Endometrium (tissue), 2 donors: ENCODE results near the gene MUC6.

ENCODE experiments used
- FAIRE-seq: peaks from 2 replicates; lab custom pipeline; 2012; peaks lifted over from hg19 to GRCh38; lab: Jason Lieb, UNC
- donor health status: control.
- donor health status: control.

MUC6 gene

GRCh38 chr11:1038361-1038760 lies 1.8 kb upstream of the MUC6 start:
- FAIRE-seq, result no peak

- FAIRE-seq, result no peak
These were observed 1.1 kb upstream of the MUC6 start for GRCh38 chr11:1037506-1038055.

GRCh38 chr11:1036931-1037330 lies 413 bp upstream of the MUC6 start:
- FAIRE-seq, result no peak

- no peak for FAIRE-seq
These were observed 788 bp downstream of the MUC6 start for GRCh38 chr11:1035577-1036283.

- no peak for FAIRE-seq
These were observed 1.8 kb downstream of the MUC6 start for GRCh38 chr11:1034456-1035295.

GRCh38 chr11:1034001-1034400 lies 2.5 kb downstream of the MUC6 start:
- FAIRE-seq, result no peak

GRCh38 chr11:1033016-1033798 lies 3.3 kb downstream of the MUC6 start:
- no peak for FAIRE-seq

- FAIRE-seq, result no peak
These were observed 4.1 kb downstream of the MUC6 start for GRCh38 chr11:1032310-1032891.

- no peak for FAIRE-seq
These were observed 5.2 kb downstream of the MUC6 start for GRCh38 chr11:1031121-1031899.

GRCh38 chr11:1030556-1030955 lies 6.0 kb downstream of the MUC6 start:
- FAIRE-seq, result no peak

GRCh38 chr11:1030086-1030485 lies 6.4 kb downstream of the MUC6 start:
- FAIRE-seq, result no peak

GRCh38 chr11:1029654-1030053 lies 6.9 kb downstream of the MUC6 start:
- no peak for FAIRE-seq

GRCh38 chr11:1029051-1029450 lies 7.5 kb downstream of the MUC6 start:
- FAIRE-seq, result no peak

GRCh38 chr11:1028616-1029015 lies 7.9 kb downstream of the MUC6 start:
- FAIRE-seq, result no peak

GRCh38 chr11:1028291-1028540 lies 8.3 kb downstream of the MUC6 start:
- no peak for FAIRE-seq

- FAIRE-seq, result no peak
These were observed 8.8 kb downstream of the MUC6 start for GRCh38 chr11:1027483-1028290.

GRCh38 chr11:1026641-1027482 lies 9.7 kb downstream of the MUC6 start:
- FAIRE-seq, result no peak

- no peak for FAIRE-seq
These were observed 10.4 kb downstream of the MUC6 start for GRCh38 chr11:1026163-1026450.

GRCh38 chr11:1025410-1026162 lies 10.9 kb downstream of the MUC6 start:
- FAIRE-seq, result no peak
